GM12873 (cell line): ENCODE results near the gene IL1RAPL2.

Source experiments
- TF ChIP-seq, protein P1 (sequence below): IDR thresholded peaks from 2 replicates; pipeline ENCODE4 v1.5.1; 2012; ENCODE audit warnings: low read depth, mild to moderate bottlenecking, moderate library complexity, low read length, control low read depth; ENCODE audit not compliant: insufficient read depth; ENCODE audit errors: missing control alignments

IL1RAPL2 gene

GRCh38 chrX:105703876-105704275, 1137.9 kb downstream of the IL1RAPL2 start:
- TF ChIP-seq, protein P1, sequence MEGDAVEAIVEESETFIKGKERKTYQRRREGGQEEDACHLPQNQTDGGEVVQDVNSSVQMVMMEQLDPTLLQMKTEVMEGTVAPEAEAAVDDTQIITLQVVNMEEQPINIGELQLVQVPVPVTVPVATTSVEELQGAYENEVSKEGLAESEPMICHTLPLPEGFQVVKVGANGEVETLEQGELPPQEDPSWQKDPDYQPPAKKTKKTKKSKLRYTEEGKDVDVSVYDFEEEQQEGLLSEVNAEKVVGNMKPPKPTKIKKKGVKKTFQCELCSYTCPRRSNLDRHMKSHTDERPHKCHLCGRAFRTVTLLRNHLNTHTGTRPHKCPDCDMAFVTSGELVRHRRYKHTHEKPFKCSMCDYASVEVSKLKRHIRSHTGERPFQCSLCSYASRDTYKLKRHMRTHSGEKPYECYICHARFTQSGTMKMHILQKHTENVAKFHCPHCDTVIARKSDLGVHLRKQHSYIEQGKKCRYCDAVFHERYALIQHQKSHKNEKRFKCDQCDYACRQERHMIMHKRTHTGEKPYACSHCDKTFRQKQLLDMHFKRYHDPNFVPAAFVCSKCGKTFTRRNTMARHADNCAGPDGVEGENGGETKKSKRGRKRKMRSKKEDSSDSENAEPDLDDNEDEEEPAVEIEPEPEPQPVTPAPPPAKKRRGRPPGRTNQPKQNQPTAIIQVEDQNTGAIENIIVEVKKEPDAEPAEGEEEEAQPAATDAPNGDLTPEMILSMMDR: no peak

- TF ChIP-seq, protein P1: no peak
Measured at GRCh38 chrX:105706041-105706440, 1140.0 kb downstream of the IL1RAPL2 start.

GRCh38 chrX:105711805-105712204, 1145.8 kb downstream of the IL1RAPL2 start:
- TF ChIP-seq, protein P1: no peak

DNA sequence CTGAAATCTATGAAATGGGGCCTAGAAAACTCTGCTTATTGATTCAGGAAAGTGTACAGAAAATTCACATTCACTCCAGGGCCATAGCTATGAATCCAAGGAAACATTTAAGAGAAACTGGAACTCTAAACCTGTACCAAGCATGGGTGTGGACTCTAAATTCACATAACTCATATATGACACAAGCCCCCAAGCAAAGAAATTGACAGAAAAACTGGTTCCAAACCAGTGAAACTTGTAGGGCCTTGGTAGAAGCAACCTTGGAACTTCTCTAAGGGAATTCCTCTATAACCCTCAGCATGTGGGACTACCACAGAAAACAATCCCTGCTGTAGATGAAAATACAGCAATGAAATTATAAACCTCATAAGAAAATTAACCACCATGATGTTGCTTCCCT, 1149.7 kb downstream of the IL1RAPL2 start:
- TF ChIP-seq, protein P1: no peak

DNA sequence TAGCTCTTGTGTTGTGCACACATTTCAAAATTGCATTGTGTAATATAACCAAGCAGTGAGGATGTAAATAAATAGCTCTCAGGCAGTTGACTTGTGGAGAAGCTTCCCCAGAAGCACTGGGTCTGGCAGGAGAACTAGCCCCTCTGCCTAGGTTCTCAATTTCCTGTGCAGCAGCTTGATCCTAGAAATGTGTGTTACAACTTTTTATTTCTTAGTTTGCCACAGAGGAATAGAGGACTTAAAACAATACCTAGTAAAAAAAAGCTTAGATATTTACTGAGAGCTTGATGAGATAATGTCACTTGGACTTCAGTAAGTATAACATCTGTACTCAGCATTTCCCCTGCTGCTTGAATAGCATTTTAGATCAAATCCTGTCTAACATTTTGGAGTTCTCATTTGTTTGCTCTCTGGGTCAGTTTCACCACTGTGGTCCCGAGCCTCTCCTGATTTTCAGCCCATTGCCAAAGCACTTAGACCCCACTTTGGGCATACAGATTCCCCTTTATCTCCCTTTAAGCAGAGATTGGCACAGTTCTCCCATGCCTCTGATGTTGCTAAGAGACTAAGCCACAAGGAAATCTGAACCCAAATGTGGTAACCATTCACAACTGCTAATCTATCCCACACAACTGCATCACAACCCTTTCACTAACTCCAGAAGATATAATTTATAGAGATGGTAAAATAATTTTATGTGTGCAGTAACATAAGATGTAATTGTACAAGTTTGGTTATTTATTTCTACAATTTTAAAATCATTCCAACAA, 1158.2 kb downstream of the IL1RAPL2 start:
- TF ChIP-seq, protein P1: no peak

GRCh38 chrX:105725228-105725627, 1159.2 kb downstream of the IL1RAPL2 start:
- TF ChIP-seq, protein P1: no peak

- TF ChIP-seq, protein P1: no peak
Measured at GRCh38 chrX:105738162-105738561, 1172.2 kb downstream of the IL1RAPL2 start.

DNA sequence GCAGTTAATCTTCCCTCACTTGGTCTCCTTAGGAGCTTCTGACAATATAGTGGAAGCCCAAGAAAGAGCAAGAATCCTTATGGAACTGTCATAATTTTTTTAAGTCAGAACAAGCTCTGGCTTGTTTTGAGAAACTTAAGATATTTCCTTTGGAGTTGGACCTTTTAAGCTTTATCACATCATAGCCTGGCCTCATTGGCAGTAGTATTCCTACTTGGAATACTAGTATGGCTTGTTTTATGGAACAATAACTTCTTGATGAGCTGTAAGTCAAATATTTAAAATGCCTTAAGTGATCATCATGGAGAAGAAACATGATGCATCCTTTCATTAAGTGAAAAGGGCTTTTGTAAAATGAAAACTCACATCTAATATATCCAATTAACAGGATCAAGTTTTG, 1178.3 kb downstream of the IL1RAPL2 start:
- TF ChIP-seq, protein P1: no peak
